ENCODE results near the gene RSAD1.

RSAD1 gene

GRCh38 chr17:50522766-50523165 lies 44.1 kb downstream of the RSAD1 start:
- Histone ChIP-seq H3K27ac (ENCODE audit: low read depth, low read length) (no peak overlapping the region), H3K4me3 (ENCODE audit: low read depth, low read length) (no peak overlapping the region), H3K79me2 (ENCODE audit: control insufficient read depth, insufficient read depth, low read length, unreplicated experiment) (no peaks in the 10 kb centered on the region), H3K27me3 (ENCODE audit: insufficient read depth, low read length) (no peaks in the 10 kb centered on the region), H3K36me3 (ENCODE audit: insufficient read depth, low read length) (no peaks in the 10 kb centered on the region), H2AFZ (ENCODE audit: low read length, unreplicated experiment) (no peak overlapping the region), H3K4me1 (ENCODE audit: control insufficient read depth, insufficient read depth, low read length, unreplicated experiment) (no peaks in the 10 kb centered on the region)

DNA sequence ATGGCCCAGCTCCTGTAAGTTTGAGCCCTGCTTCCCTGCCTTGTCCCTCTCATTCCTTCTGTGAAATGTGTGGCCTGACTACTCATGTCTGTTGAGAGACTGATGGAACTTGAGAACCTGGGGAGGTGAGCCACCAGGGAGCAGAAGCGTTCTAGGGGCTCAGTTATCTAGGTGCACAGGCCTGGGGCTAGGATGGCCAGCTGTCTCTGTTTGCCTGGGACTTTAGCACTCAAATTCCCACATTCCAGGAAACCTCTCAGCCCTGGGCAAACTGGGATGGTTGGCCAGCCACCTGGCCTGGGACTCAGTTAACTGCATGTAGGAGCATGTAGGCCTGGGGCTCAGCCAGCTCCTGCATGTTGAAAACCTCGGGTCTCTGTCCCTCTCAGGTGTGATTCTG lies 44.5 kb downstream of the RSAD1 start:
- no peak overlapping the region for H2AFZ ChIP-seq (ENCODE audit: low read length, unreplicated experiment)

GRCh38 chr17:50524838-50525237 lies 46.2 kb downstream of the RSAD1 start:
- H3K27ac ChIP-seq (ENCODE audit: low read depth, low read length): no peak overlapping the region
- no peaks in the 10 kb centered on the region for H3K36me3 ChIP-seq (ENCODE audit: insufficient read depth, low read length)
- H3K79me2 ChIP-seq (ENCODE audit: control insufficient read depth, insufficient read depth, low read length, unreplicated experiment): no peaks in the 10 kb centered on the region
- no peak overlapping the region for H3K4me3 ChIP-seq (ENCODE audit: low read depth, low read length)
- no peak overlapping the region for H2AFZ ChIP-seq (ENCODE audit: low read length, unreplicated experiment)
- peaks cover 10% of the 10 kb centered on the region; the same call in 1 of the 2 replicates for H3K27me3 ChIP-seq (ENCODE audit: insufficient read depth, low read length)
- H3K4me1 ChIP-seq (ENCODE audit: control insufficient read depth, insufficient read depth, low read length, unreplicated experiment): no peaks in the 10 kb centered on the region

More for the DNA sequence above, 44.5 kb downstream of the RSAD1 start:
- no peak overlapping the region for H3K27ac ChIP-seq (ENCODE audit: low read depth, low read length)
- H3K79me2 ChIP-seq (ENCODE audit: control insufficient read depth, insufficient read depth, low read length, unreplicated experiment): no peaks in the 10 kb centered on the region
- no peaks in the 10 kb centered on the region for H3K4me1 ChIP-seq (ENCODE audit: control insufficient read depth, insufficient read depth, low read length, unreplicated experiment)
- H3K27me3 ChIP-seq (ENCODE audit: insufficient read depth, low read length): no peaks in the 10 kb centered on the region
- H3K4me3 ChIP-seq (ENCODE audit: low read depth, low read length): no peak overlapping the region
- no peaks in the 10 kb centered on the region for H3K36me3 ChIP-seq (ENCODE audit: insufficient read depth, low read length)

GRCh38 chr17:50527155-50527762 lies 48.6 kb downstream of the RSAD1 start:
- H3K27me3 ChIP-seq (ENCODE audit: insufficient read depth, low read length): peaks cover 29% of the 10 kb centered on the region
- no peak overlapping the region for H3K27ac ChIP-seq (ENCODE audit: low read depth, low read length)
- H3K4me3 ChIP-seq (ENCODE audit: low read depth, low read length): no peak overlapping the region
- H3K4me1 ChIP-seq (ENCODE audit: control insufficient read depth, insufficient read depth, low read length, unreplicated experiment): no peaks in the 10 kb centered on the region
- H3K36me3 ChIP-seq (ENCODE audit: insufficient read depth, low read length): no peaks in the 10 kb centered on the region
- no peak overlapping the region for H2AFZ ChIP-seq (ENCODE audit: low read length, unreplicated experiment)
- no peaks in the 10 kb centered on the region for H3K79me2 ChIP-seq (ENCODE audit: control insufficient read depth, insufficient read depth, low read length, unreplicated experiment)

- peaks cover 36% of the 10 kb centered on the region for H3K27me3 ChIP-seq (ENCODE audit: insufficient read depth, low read length)
- no peak overlapping the region for H2AFZ ChIP-seq (ENCODE audit: low read length, unreplicated experiment)
- no peaks in the 10 kb centered on the region for H3K36me3 ChIP-seq (ENCODE audit: insufficient read depth, low read length)
- no peak overlapping the region for H3K27ac ChIP-seq (ENCODE audit: low read depth, low read length)
- peaks cover under 1% of the 10 kb centered on the region for H3K4me1 ChIP-seq (ENCODE audit: control insufficient read depth, insufficient read depth, low read length, unreplicated experiment)
- H3K4me3 ChIP-seq (ENCODE audit: low read depth, low read length): no peak overlapping the region
- H3K79me2 ChIP-seq (ENCODE audit: control insufficient read depth, insufficient read depth, low read length, unreplicated experiment): no peaks in the 10 kb centered on the region
Observed at GRCh38 chr17:50527949-50528474, 49.4 kb downstream of the RSAD1 start.

DNA sequence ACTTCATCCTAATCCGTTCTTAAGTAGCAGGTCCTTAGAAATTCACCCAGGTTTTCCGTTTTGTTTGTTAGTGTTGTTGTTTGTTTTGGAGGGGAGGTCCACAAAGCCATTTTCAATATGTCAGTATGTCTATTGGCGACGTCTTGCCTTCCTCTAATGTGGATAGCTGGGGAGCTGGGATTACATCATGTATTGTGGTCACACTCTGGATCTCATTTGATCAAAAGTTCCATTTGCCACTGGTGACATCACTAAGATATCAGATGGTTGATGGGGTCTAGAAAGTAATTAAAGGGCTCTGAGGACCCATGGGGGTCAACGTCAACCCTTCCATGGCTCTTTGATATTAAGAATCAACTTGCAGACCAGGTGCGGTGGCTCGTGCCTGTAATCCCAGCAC lies 51.2 kb downstream of the RSAD1 start:
- peaks cover 43% of the 10 kb centered on the region for H3K27me3 ChIP-seq (ENCODE audit: insufficient read depth, low read length)
- H2AFZ ChIP-seq (ENCODE audit: low read length, unreplicated experiment): no peak overlapping the region
- H3K79me2 ChIP-seq (ENCODE audit: control insufficient read depth, insufficient read depth, low read length, unreplicated experiment): no peaks in the 10 kb centered on the region
- H3K4me3 ChIP-seq (ENCODE audit: low read depth, low read length): no peak overlapping the region
- peaks cover 13% of the 10 kb centered on the region for H3K4me1 ChIP-seq (ENCODE audit: control insufficient read depth, insufficient read depth, low read length, unreplicated experiment)
- no peak overlapping the region for H3K27ac ChIP-seq (ENCODE audit: low read depth, low read length)
- H3K36me3 ChIP-seq (ENCODE audit: insufficient read depth, low read length): no peaks in the 10 kb centered on the region

- no peaks in the 10 kb centered on the region for H3K36me3 ChIP-seq (ENCODE audit: insufficient read depth, low read length)
- peaks cover 43% of the 10 kb centered on the region for H3K27me3 ChIP-seq (ENCODE audit: insufficient read depth, low read length)
Observed at GRCh38 chr17:50531428-50532025, 52.9 kb downstream of the RSAD1 start.

DNA sequence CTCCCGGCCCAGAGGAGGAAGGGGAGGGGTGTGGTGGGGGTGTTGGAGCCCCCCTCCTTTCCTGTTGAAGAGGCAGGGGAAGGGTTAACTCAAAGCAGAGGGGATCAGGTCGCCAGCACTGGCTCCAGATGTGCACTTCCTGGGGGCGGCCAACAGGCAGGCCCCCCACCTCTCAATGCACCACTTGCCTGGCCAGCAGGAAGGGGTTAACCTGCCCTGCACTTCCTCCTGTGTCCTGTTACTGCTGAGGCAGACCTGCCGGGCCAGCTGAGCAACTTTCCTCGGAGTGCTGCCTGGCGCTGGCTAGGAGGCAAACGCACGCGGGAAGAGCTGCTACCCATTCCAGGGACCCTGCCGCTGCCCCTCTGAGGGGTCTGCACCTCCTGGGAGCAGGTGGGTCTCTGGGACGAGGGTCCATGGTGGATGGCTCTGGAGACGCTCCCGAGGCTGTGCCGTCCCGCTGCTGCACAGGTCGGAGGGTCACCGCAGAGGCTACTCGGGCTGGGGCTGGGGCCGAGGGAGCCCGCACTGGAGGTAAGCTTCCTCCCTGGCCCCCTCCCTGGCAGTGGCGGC lies 53.9 kb downstream of the RSAD1 start, which contains the start of gene EPN3:
TSS of gene EPN3 (plus strand) at position 284 of the 573 bp plus-strand sequence. CDS start 3,822 bp downstream, outside the sequence.
- Histone ChIP-seq H3K4me3 (ENCODE audit: low read depth, low read length) (0 out of 2 replicates have a peak within 1 kb of the TSS, but pooled peaks have one; percentile 39), H3K27me3 (ENCODE audit: insufficient read depth, low read length) (peaks cover 43% of the 10 kb centered on the region), H3K4me1 (ENCODE audit: control insufficient read depth, insufficient read depth, low read length, unreplicated experiment) (peaks cover 13% of the 10 kb centered on the region), H3K36me3 (ENCODE audit: insufficient read depth, low read length) (no peaks in the 10 kb centered on the region), H2AFZ (ENCODE audit: low read length, unreplicated experiment) (no peak within 1 kb of the TSS), H3K27ac (ENCODE audit: low read depth, low read length) (no peak within 1 kb of the TSS), H3K79me2 (ENCODE audit: control insufficient read depth, insufficient read depth, low read length, unreplicated experiment) (no peaks in the 10 kb centered on the region)

More at GRCh38 chr17:50531428-50532025, 52.9 kb downstream of the RSAD1 start:
- Histone ChIP-seq H2AFZ (ENCODE audit: low read length, unreplicated experiment) (no peak overlapping the region), H3K4me1 (ENCODE audit: control insufficient read depth, insufficient read depth, low read length, unreplicated experiment) (peaks cover 13% of the 10 kb centered on the region), H3K79me2 (ENCODE audit: control insufficient read depth, insufficient read depth, low read length, unreplicated experiment) (no peaks in the 10 kb centered on the region), H3K4me3 (ENCODE audit: low read depth, low read length) (no peak overlapping the region), H3K27ac (ENCODE audit: low read depth, low read length) (no peak overlapping the region)

GRCh38 chr17:50533185-50533584 lies 54.5 kb downstream of the RSAD1 start:
- Histone ChIP-seq H3K4me3 (ENCODE audit: low read depth, low read length) (no peak overlapping the region), H3K27me3 (ENCODE audit: insufficient read depth, low read length) (peaks cover 43% of the 10 kb centered on the region), H2AFZ (ENCODE audit: low read length, unreplicated experiment) (no peak overlapping the region), H3K36me3 (ENCODE audit: insufficient read depth, low read length) (no peaks in the 10 kb centered on the region), H3K4me1 (ENCODE audit: control insufficient read depth, insufficient read depth, low read length, unreplicated experiment) (peaks cover 13% of the 10 kb centered on the region), H3K27ac (ENCODE audit: low read depth, low read length) (no peak overlapping the region), H3K79me2 (ENCODE audit: control insufficient read depth, insufficient read depth, low read length, unreplicated experiment) (no peaks in the 10 kb centered on the region)

- Histone ChIP-seq H3K4me1 (ENCODE audit: control insufficient read depth, insufficient read depth, low read length, unreplicated experiment) (peaks cover 13% of the 10 kb centered on the region), H3K27ac (ENCODE audit: low read depth, low read length) (no peak overlapping the region), H3K36me3 (ENCODE audit: insufficient read depth, low read length) (no peaks in the 10 kb centered on the region), H3K79me2 (ENCODE audit: control insufficient read depth, insufficient read depth, low read length, unreplicated experiment) (no peaks in the 10 kb centered on the region), H3K27me3 (ENCODE audit: insufficient read depth, low read length) (peaks cover 43% of the 10 kb centered on the region), H3K4me3 (ENCODE audit: low read depth, low read length) (peak overlapping the region; percentile 39; the same call in 1 of the 2 replicates), H2AFZ (ENCODE audit: low read length, unreplicated experiment) (no peak overlapping the region)
Observed at GRCh38 chr17:50533720-50534148, 55.1 kb downstream of the RSAD1 start.

All from ACC112 (cell line).